Measurements from ENCODE around the gene MVK.

DNA sequence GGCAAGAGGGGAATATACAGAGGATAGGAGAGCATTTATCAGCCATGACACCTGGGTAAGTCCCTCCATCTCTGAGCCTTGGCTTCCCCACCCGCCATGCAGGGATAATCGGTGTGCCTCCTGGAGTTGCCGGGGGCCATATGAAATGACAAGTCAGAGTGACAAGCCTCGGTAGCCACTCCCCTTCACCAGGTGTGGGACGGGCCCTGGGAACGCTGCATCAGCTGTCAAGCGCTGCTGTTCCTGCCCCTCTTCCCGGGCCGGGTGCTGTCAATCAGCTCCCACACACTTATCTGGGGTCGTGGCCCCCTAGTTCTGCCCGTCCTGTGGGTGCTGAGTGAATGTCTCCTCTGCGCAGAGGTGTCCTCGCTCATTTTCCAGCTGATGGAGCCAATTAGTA is 57.2 kb downstream of the MVK start:
- TF ChIP-seq, protein P1, sequence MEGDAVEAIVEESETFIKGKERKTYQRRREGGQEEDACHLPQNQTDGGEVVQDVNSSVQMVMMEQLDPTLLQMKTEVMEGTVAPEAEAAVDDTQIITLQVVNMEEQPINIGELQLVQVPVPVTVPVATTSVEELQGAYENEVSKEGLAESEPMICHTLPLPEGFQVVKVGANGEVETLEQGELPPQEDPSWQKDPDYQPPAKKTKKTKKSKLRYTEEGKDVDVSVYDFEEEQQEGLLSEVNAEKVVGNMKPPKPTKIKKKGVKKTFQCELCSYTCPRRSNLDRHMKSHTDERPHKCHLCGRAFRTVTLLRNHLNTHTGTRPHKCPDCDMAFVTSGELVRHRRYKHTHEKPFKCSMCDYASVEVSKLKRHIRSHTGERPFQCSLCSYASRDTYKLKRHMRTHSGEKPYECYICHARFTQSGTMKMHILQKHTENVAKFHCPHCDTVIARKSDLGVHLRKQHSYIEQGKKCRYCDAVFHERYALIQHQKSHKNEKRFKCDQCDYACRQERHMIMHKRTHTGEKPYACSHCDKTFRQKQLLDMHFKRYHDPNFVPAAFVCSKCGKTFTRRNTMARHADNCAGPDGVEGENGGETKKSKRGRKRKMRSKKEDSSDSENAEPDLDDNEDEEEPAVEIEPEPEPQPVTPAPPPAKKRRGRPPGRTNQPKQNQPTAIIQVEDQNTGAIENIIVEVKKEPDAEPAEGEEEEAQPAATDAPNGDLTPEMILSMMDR (conservative IDR thresholded peaks at IDR 0.05; ENCODE audit: low read depth, low read length): no peak
- no peak for TF ChIP-seq POLR2A (IDR thresholded peaks at IDR 0.05; ENCODE audit: low read depth, low read length)
- TF ChIP-seq, protein P2, sequence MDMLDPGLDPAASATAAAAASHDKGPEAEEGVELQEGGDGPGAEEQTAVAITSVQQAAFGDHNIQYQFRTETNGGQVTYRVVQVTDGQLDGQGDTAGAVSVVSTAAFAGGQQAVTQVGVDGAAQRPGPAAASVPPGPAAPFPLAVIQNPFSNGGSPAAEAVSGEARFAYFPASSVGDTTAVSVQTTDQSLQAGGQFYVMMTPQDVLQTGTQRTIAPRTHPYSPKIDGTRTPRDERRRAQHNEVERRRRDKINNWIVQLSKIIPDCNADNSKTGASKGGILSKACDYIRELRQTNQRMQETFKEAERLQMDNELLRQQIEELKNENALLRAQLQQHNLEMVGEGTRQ (IDR thresholded peaks at IDR 0.05; ENCODE audit: low read depth, low read length): no peak
- no peak for TF ChIP-seq RAD21 (IDR thresholded peaks at IDR 0.05; ENCODE audit: low read length)
- TF ChIP-seq MAZ (IDR thresholded peaks at IDR 0.05; ENCODE audit: borderline replicate concordance, low read depth, low read length): no peak
- no peak for TF ChIP-seq RFX5 (IDR thresholded peaks at IDR 0.05; ENCODE audit: low read depth, low read length)
- no peak for TF ChIP-seq CHD1 (IDR thresholded peaks at IDR 0.05; ENCODE audit: low read depth, low read length)
- TF ChIP-seq BHLHE40 (IDR thresholded peaks at IDR 0.05; ENCODE audit: low read depth, low read length): no peak
- TF ChIP-seq MXI1 (IDR thresholded peaks at IDR 0.05; ENCODE audit: borderline replicate concordance, low read depth, low read length): no peak
- TF ChIP-seq FOS (IDR thresholded peaks at IDR 0.05; ENCODE audit: low read depth, low read length): no peak
- no peak for TF ChIP-seq NFE2L2 (IDR thresholded peaks at IDR 0.05; ENCODE audit: low read depth, low read length)
- no peak for TF ChIP-seq RCOR1 (IDR thresholded peaks at IDR 0.05; ENCODE audit: insufficient replicate concordance, low read length)
